ENCODE data around the gene HIPK1.

The HIPK1 gene

GRCh38 chr1:113986802-113987201, 57.7 kb downstream of the HIPK1 start:
- Histone ChIP-seq H3K4me3 (ENCODE audit: low read depth, low read length) (no peak overlapping the region), H3K27ac (no peak overlapping the region), H3K9me3 (ENCODE audit: severe bottlenecking) (no peaks in the 10 kb centered on the region), H3K36me3 (no peaks in the 10 kb centered on the region), H3K27me3 (ENCODE audit: insufficient read depth, low read depth, severe bottlenecking) (no peaks in the 10 kb centered on the region)
- DNase-seq: no peak
- TF ChIP-seq, protein P1, sequence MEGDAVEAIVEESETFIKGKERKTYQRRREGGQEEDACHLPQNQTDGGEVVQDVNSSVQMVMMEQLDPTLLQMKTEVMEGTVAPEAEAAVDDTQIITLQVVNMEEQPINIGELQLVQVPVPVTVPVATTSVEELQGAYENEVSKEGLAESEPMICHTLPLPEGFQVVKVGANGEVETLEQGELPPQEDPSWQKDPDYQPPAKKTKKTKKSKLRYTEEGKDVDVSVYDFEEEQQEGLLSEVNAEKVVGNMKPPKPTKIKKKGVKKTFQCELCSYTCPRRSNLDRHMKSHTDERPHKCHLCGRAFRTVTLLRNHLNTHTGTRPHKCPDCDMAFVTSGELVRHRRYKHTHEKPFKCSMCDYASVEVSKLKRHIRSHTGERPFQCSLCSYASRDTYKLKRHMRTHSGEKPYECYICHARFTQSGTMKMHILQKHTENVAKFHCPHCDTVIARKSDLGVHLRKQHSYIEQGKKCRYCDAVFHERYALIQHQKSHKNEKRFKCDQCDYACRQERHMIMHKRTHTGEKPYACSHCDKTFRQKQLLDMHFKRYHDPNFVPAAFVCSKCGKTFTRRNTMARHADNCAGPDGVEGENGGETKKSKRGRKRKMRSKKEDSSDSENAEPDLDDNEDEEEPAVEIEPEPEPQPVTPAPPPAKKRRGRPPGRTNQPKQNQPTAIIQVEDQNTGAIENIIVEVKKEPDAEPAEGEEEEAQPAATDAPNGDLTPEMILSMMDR (IDR thresholded peaks at IDR 0.05; ENCODE audit: low read depth, low read length): no peak

GRCh38 chr1:113987259-113987658, 58.1 kb downstream of the HIPK1 start:
- TF ChIP-seq, protein P1 (IDR thresholded peaks at IDR 0.05; ENCODE audit: low read depth, low read length): no peak
- no peaks in the 10 kb centered on the region for H3K9me3 ChIP-seq (ENCODE audit: severe bottlenecking)
- H3K27ac ChIP-seq: no peak overlapping the region
- H3K36me3 ChIP-seq: no peaks in the 10 kb centered on the region
- H3K4me3 ChIP-seq (ENCODE audit: low read depth, low read length): no peak overlapping the region
- H3K27me3 ChIP-seq (ENCODE audit: insufficient read depth, low read depth, severe bottlenecking): no peaks in the 10 kb centered on the region
- DNase-seq: no peak

DNA sequence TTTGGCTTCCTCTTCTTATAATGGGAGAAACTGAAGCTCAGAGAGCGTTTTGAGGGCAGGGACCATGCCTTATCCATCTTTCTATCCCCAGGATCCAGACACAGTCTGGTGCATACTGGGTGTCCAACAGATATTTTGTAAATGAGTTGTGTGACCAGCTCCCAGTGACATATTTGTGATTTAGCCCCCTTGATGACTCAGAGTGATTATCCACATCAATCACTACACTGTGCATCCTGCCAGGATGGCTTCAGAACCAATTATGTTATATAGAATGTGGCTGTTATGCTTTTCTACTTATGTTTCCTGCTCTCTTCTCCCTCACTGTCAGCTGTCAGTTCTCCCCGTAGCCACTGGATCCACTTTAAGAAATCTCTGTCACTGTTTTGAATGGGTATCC, 61.4 kb downstream of the HIPK1 start:
- no peak overlapping the region for H3K4me3 ChIP-seq (ENCODE audit: low read depth, low read length)
- H3K27me3 ChIP-seq (ENCODE audit: insufficient read depth, low read depth, severe bottlenecking): no peaks in the 10 kb centered on the region
- peaks cover 6% of the 10 kb centered on the region for H3K9me3 ChIP-seq (ENCODE audit: severe bottlenecking)
- no peak for DNase-seq
- H3K27ac ChIP-seq: no peak overlapping the region
- TF ChIP-seq, protein P1 (IDR thresholded peaks at IDR 0.05; ENCODE audit: low read depth, low read length): no peak
- H3K36me3 ChIP-seq: no peaks in the 10 kb centered on the region

- no peaks in the 10 kb centered on the region for H3K36me3 ChIP-seq
- H3K27ac ChIP-seq: no peak overlapping the region
- TF ChIP-seq, protein P1 (IDR thresholded peaks at IDR 0.05; ENCODE audit: low read depth, low read length): no peak
- peaks cover 10% of the 10 kb centered on the region for H3K9me3 ChIP-seq (ENCODE audit: severe bottlenecking)
- H3K4me3 ChIP-seq (ENCODE audit: low read depth, low read length): no peak overlapping the region
- no peak for DNase-seq
- H3K27me3 ChIP-seq (ENCODE audit: insufficient read depth, low read depth, severe bottlenecking): no peaks in the 10 kb centered on the region
These were observed 61.8 kb downstream of the HIPK1 start for GRCh38 chr1:113990961-113991360.

DNA sequence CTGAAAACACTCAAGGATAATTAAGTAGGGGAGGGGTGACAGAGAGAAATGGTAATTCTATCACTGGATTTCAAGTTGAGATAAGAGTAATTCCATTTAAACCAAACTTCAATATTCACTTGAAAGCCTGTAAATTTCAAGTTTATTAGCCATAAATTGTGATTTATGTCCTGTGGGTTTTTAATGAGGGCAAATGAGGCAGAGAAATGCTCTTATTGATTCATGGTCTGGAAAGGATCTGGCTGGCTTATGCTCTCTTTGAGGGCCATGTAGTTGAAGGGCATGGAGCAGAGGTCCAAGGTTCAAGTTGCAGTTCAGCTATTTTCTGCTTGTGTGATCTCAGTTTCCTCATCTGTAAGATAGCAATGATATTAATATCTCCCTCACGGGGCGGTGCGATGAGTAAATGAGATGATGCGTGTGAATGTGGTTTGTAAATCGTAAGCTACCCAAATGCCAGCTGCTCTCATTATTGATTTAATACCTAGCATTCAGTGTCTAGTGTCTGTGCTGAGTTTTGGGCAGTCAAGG, 62.4 kb downstream of the HIPK1 start:
- TF ChIP-seq, protein P1 (IDR thresholded peaks at IDR 0.05; ENCODE audit: low read depth, low read length): no peak
- Histone ChIP-seq H3K4me3 (ENCODE audit: low read depth, low read length) (no peak overlapping the region), H3K27ac (no peak overlapping the region), H3K36me3 (no peaks in the 10 kb centered on the region), H3K27me3 (ENCODE audit: insufficient read depth, low read depth, severe bottlenecking) (no peaks in the 10 kb centered on the region), H3K9me3 (ENCODE audit: severe bottlenecking) (peaks cover 11% of the 10 kb centered on the region)
- DNase-seq: no peak

DNA sequence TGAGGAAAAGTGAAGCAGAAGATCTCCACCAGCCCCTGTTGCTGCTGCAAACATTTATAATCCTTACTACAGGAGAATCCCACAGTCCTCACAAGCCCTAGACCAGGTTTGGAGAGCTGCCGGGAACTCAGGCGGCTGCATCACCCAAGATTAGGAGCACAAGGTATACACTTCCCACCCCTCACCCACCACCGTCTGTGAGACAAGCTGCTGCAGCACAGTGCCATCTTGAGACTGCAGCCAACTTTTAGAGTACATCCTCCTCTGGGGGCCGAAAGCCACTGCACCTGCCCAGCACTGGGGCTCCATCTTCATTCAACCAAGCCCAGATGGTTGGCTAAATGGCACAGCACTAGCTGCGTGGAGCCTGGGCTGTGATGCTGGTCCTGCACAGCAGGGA, 63.9 kb downstream of the HIPK1 start:
- Histone ChIP-seq H3K27ac (no peak overlapping the region), H3K4me3 (ENCODE audit: low read depth, low read length) (no peak overlapping the region), H3K36me3 (no peaks in the 10 kb centered on the region), H3K27me3 (ENCODE audit: insufficient read depth, low read depth, severe bottlenecking) (no peaks in the 10 kb centered on the region), H3K9me3 (ENCODE audit: severe bottlenecking) (peaks cover 11% of the 10 kb centered on the region)
- TF ChIP-seq, protein P1 (IDR thresholded peaks at IDR 0.05; ENCODE audit: low read depth, low read length): no peak
- DNase-seq: peak; percentile 21

Measured in WERI-Rb-1 (cell line).